Measurements from ENCODE around the gene RAC3.

Gene RAC3

DNA sequence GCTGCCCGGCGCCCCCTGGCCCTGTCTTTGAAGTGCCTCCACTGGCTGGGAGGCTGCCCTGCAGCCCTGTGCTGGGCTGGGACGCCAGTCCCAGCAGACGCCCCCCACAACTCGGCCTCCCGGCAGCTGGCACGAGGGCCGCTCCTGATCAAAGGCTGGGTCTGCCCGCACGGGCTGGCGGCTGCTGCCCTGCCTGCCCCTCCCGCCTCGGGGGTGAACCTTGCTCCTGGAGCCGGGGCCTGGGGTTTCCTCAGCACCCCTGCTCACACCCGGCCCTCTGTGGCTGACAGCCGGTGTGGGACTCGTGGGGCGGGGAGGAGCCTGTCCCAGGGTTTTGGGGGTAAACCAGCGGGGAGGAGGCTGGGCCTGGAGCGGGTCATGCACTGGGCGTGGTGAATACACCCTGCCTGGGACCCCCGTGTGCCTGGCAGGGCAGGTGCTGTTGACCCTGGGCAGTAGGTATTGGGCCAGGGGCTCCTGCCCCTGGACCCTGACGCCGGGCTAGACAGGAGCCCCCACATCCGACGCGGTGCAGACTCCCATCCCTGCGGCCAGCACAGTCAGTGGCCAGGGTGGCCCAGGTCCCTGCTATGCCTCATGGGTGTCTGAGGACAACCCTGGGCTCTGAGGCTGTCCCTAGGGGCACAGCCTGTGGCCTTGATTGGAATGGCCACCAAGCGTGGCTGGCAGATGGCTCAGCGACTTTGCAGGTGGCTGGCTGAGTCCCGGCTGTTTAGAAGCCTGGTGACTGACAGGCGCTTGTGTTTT is 30.5 kb upstream of the RAC3 start:
- TF ChIP-seq, protein P1, sequence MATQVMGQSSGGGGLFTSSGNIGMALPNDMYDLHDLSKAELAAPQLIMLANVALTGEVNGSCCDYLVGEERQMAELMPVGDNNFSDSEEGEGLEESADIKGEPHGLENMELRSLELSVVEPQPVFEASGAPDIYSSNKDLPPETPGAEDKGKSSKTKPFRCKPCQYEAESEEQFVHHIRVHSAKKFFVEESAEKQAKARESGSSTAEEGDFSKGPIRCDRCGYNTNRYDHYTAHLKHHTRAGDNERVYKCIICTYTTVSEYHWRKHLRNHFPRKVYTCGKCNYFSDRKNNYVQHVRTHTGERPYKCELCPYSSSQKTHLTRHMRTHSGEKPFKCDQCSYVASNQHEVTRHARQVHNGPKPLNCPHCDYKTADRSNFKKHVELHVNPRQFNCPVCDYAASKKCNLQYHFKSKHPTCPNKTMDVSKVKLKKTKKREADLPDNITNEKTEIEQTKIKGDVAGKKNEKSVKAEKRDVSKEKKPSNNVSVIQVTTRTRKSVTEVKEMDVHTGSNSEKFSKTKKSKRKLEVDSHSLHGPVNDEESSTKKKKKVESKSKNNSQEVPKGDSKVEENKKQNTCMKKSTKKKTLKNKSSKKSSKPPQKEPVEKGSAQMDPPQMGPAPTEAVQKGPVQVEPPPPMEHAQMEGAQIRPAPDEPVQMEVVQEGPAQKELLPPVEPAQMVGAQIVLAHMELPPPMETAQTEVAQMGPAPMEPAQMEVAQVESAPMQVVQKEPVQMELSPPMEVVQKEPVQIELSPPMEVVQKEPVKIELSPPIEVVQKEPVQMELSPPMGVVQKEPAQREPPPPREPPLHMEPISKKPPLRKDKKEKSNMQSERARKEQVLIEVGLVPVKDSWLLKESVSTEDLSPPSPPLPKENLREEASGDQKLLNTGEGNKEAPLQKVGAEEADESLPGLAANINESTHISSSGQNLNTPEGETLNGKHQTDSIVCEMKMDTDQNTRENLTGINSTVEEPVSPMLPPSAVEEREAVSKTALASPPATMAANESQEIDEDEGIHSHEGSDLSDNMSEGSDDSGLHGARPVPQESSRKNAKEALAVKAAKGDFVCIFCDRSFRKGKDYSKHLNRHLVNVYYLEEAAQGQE (IDR thresholded peaks at IDR 0.05; ENCODE audit: insufficient read depth in 1 of 2, low read depth in 2 of 2, low read length in 2 of 2), result no peak
- TF ChIP-seq FOXP2 (optimal IDR thresholded peaks at IDR 0.05; ENCODE audit: borderline replicate concordance, extremely low read depth, extremely low read length, insufficient read depth), result no peak
- no peak for TF ChIP-seq SIN3A (IDR thresholded peaks at IDR 0.05; ENCODE audit: borderline replicate concordance, insufficient read depth, low read length)
- TF ChIP-seq TAF1 (IDR thresholded peaks at IDR 0.05; ENCODE audit: borderline replicate concordance, insufficient read depth, low read length), result no peak
- no peak for TF ChIP-seq POLR2AphosphoS5 (IDR thresholded peaks at IDR 0.05; ENCODE audit: low read depth, low read length)

DNA sequence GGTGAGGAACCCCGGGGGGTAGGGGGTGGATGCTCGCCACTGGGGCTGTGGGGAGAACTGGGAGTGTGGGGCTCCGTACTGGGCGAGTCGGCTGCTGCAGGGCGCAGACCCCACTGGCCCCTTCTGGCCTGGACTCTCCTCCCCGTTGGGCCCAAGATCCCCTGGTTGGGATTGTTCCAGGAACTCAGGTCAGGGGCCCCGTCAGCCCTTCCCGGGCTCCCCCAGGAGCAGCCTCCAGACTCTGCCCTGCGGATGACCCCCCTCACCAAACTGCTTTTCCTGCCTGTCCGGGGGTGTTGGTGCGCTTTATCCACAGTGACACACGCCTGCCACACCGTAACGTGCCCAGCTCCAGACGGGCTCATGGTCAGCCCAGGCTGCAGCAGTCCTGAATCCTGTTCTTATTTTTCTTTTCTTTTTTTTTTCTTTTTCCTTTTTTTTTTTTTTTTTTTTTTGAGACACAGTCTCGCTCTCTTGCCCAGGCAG is 29.9 kb upstream of the RAC3 start:
- TF ChIP-seq TAF1 (IDR thresholded peaks at IDR 0.05; ENCODE audit: borderline replicate concordance, insufficient read depth, low read length) (no peak), POLR2AphosphoS5 (IDR thresholded peaks at IDR 0.05; ENCODE audit: low read depth, low read length) (no peak), SIN3A (IDR thresholded peaks at IDR 0.05; ENCODE audit: borderline replicate concordance, insufficient read depth, low read length) (no peak), FOXP2 (optimal IDR thresholded peaks at IDR 0.05; ENCODE audit: borderline replicate concordance, extremely low read depth, extremely low read length, insufficient read depth) (no peak)
- TF ChIP-seq, protein P1 (IDR thresholded peaks at IDR 0.05; ENCODE audit: insufficient read depth in 1 of 2, low read depth in 2 of 2, low read length in 2 of 2), result no peak

DNA sequence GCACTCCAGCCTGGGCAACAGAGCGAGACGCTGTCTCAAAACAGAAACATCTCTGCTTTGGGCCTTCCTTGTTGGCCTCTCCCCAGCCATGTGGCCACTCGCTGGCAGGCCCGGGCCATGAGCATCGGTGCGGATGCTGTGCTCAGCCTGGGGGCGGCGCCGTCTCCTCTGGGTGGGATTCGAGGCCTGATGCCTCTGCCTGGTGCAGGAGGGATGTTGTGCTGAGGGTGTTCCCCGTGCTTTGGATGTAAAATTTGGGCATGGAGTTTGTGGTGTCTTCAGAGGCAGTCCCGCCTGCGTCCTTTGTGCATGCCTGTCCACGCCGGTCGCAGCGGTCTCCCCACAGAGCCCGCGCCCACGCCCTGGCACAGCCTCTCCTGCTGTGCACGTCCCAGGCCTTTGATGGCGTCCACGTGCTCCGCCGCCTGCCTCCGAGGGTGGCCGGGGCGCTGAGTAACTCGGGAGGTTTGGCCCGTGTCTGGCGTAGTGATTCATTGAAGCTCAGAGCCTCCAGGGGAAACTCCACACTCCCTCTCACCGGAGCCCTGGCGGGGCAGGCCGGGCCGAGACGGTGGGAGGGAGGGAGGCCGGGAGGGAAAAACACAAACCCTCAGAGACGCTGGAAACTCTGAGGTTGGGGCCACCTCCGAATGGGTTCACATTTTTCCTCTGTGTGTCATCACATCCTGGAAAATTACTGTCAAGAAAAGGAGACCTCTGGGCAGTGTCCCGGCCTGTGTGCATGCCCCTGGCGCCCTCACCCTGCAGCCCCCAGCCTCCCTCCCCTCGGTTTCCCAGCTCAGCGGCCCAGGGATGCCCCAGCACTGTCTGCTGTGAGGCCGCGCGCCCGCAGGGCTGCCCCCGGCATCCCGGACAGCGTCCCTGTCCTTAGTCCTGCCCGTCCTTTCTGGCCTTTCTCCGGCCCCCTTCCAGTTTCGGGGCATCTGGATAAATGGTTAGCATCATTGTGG is 27.8 kb upstream of the RAC3 start:
- no peak for TF ChIP-seq FOXP2 (optimal IDR thresholded peaks at IDR 0.05; ENCODE audit: borderline replicate concordance, extremely low read depth, extremely low read length, insufficient read depth)
- TF ChIP-seq, protein P1 (IDR thresholded peaks at IDR 0.05; ENCODE audit: insufficient read depth in 1 of 2, low read depth in 2 of 2, low read length in 2 of 2), result 0 out of 4 replicates have a peak, but pooled peaks of 1 of the 2 experiments have one; percentile 40

DNA sequence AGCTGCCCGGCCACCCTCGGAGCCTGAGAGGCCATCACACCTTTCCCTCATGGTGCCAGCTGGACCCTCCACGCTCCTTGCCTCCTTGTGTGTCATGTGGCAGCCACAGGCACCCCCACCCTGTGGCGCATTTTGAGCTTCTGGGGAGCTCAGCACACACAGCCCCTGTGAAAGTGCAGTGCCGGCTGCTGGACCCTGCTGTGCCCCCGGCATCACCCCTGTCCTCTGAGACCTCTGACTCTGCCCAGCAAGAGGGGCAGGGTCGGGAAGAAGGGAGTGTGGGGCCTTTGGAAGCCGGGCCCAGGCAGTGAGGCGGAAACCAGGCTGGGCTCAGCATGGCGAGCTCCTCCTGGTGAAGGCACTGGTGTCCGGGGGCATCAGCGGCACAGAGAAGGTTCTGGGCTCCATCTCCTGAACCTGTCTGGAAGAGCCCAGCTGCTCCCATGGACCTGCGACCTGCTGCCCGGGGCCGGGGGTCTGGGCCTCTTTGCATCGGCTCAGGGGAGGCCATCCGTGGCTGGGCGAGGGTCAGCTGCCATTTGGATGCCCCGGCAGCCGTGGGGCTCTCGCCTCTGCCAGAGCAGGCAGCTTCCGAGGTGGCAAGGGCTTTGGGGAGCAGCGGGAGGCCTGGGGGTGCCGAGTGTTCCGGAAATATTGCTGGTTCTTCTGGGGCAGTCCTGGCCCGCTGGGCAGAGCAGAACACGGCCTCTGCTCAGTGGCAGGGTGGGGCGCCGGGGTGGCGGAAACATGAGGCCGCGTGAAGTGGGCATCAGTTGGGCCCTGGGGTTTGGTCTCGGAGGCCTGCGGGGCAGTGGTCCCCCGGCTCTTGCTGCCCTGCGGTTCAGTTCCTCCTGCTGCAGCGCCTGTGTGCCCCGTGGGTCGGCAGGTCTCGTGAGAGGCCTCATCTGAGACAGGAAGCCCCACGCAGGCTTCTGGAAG is 26.7 kb upstream of the RAC3 start:
- TF ChIP-seq SIN3A (IDR thresholded peaks at IDR 0.05; ENCODE audit: borderline replicate concordance, insufficient read depth, low read length) (no peak), FOXP2 (optimal IDR thresholded peaks at IDR 0.05; ENCODE audit: borderline replicate concordance, extremely low read depth, extremely low read length, insufficient read depth) (no peak), POLR2AphosphoS5 (IDR thresholded peaks at IDR 0.05; ENCODE audit: low read depth, low read length) (no peak), TAF1 (IDR thresholded peaks at IDR 0.05; ENCODE audit: borderline replicate concordance, insufficient read depth, low read length) (no peak)
- TF ChIP-seq, protein P1 (IDR thresholded peaks at IDR 0.05; ENCODE audit: insufficient read depth in 1 of 2, low read depth in 2 of 2, low read length in 2 of 2), result no peak

Data from PFSK-1 (cell line).